GM10266 (cell line): ENCODE results near the gene DHRS1.

ENCODE experiments used
- DNase-seq: peaks from one replicate; pipeline ENCODE4 v3.0.0; 2012; ENCODE audit errors: extremely low spot score
- CTCF ChIP-seq: IDR thresholded peaks from 2 replicates; pipeline ENCODE4 v1.5.1; 2012; ENCODE audit warnings: mild to moderate bottlenecking, low read depth; ENCODE audit not compliant: control insufficient read depth, insufficient read depth; ENCODE audit errors: missing control alignments

DHRS1 gene

GRCh38 chr14:24277606-24278321 is 21.8 kb downstream of the DHRS1 start:
- no peak for DNase-seq
- no peak for TF ChIP-seq CTCF

GRCh38 chr14:24277071-24277470 is 22.5 kb downstream of the DHRS1 start:
- DNase-seq: no peak
- no peak for TF ChIP-seq CTCF

- no peak for TF ChIP-seq CTCF
Observed at GRCh38 chr14:24274101-24274543, 25.5 kb downstream of the DHRS1 start.

GRCh38 chr14:24273422-24273998 is 26.1 kb downstream of the DHRS1 start:
- peak; percentile 16 for TF ChIP-seq CTCF
- no peak for DNase-seq

More at GRCh38 chr14:24274101-24274543, 25.5 kb downstream of the DHRS1 start:
- peak; percentile 71 for DNase-seq

GRCh38 chr14:24272467-24272866 is 27.1 kb downstream of the DHRS1 start:
- TF ChIP-seq CTCF: no peak
- no peak for DNase-seq

- DNase-seq: no peak
- no peak for TF ChIP-seq CTCF
Observed at GRCh38 chr14:24271834-24272263, 27.7 kb downstream of the DHRS1 start.

- peak; percentile 94 for DNase-seq
- peak; percentile 98 for TF ChIP-seq CTCF
Observed at GRCh38 chr14:24271134-24271833, 28.3 kb downstream of the DHRS1 start, which contains the start of gene RABGGTA. Gene RABGGTA (minus strand): TSS chr14:24271597. CDS start chr14:24271115, 482 bp downstream.
